Activated CD8-positive, alpha-beta memory T cell treated with anti-CD3 and anti-CD28 coated beads for 1 hour (primary cell): ENCODE results near the gene SELENOP.

ENCODE experiments used
- DNase-seq, 2 donors: peaks; one replicate each; pipeline ENCODE4 v3.0.0-alpha.2; 2020; ENCODE audit warnings: low read depth in 1 of 2; ENCODE audit errors: extremely low read depth in 1 of 2

Gene SELENOP

GRCh38 chr5:42750507-42750906 is 61.2 kb downstream of the SELENOP start:
- DNase-seq = no peak
